ENCODE data around the gene SYT6.

Gene SYT6

GRCh38 chr1:114173680-114174079, 20.0 kb upstream of the SYT6 start:
- H3K4me3 Mint-ChIP-seq: no peak overlapping the region

GRCh38 chr1:114169509-114169908, 15.8 kb upstream of the SYT6 start:
- no peak overlapping the region for H3K27ac Mint-ChIP-seq (ENCODE audit: low read depth)
- no peak for ATAC-seq (replicated peaks; ENCODE audit: extremely low read depth, poor library complexity, severe bottlenecking)

More at GRCh38 chr1:114173680-114174079, 20.0 kb upstream of the SYT6 start:
- Mint-ChIP-seq H3K27me3 (no peaks in the 10 kb centered on the region), H3K4me1 (no peaks in the 10 kb centered on the region), H3K9me3 (no peaks in the 10 kb centered on the region), H3K27ac (ENCODE audit: low read depth) (no peak overlapping the region), H3K36me3 (ENCODE audit: insufficient read depth) (no peaks in the 10 kb centered on the region)
- ATAC-seq (replicated peaks; ENCODE audit: extremely low read depth, poor library complexity, severe bottlenecking): no peak
- DNase-seq (ENCODE audit: low spot score in 2 of 2): no peak

GRCh38 chr1:114167226-114167625, 13.6 kb upstream of the SYT6 start:
- no peaks in the 10 kb centered on the region for H3K36me3 Mint-ChIP-seq (ENCODE audit: insufficient read depth)
- H3K4me1 Mint-ChIP-seq: no peaks in the 10 kb centered on the region
- H3K27ac Mint-ChIP-seq (ENCODE audit: low read depth): no peak overlapping the region
- H3K9me3 Mint-ChIP-seq: no peaks in the 10 kb centered on the region
- no peak overlapping the region for H3K4me3 Mint-ChIP-seq
- no peak for DNase-seq (ENCODE audit: low spot score in 2 of 2)
- no peak for ATAC-seq (replicated peaks; ENCODE audit: extremely low read depth, poor library complexity, severe bottlenecking)
- no peaks in the 10 kb centered on the region for H3K27me3 Mint-ChIP-seq

More at GRCh38 chr1:114169509-114169908, 15.8 kb upstream of the SYT6 start:
- H3K4me1 Mint-ChIP-seq: no peaks in the 10 kb centered on the region
- DNase-seq (ENCODE audit: low spot score in 2 of 2): no peak
- no peaks in the 10 kb centered on the region for H3K9me3 Mint-ChIP-seq
- H3K4me3 Mint-ChIP-seq: no peak overlapping the region
- no peaks in the 10 kb centered on the region for H3K36me3 Mint-ChIP-seq (ENCODE audit: insufficient read depth)
- H3K27me3 Mint-ChIP-seq: no peaks in the 10 kb centered on the region

GRCh38 chr1:114164840-114165543, 11.3 kb upstream of the SYT6 start:
- Mint-ChIP-seq H3K4me1 (no peaks in the 10 kb centered on the region), H3K36me3 (ENCODE audit: insufficient read depth) (no peaks in the 10 kb centered on the region), H3K9me3 (no peaks in the 10 kb centered on the region), H3K27ac (ENCODE audit: low read depth) (no peak overlapping the region), H3K4me3 (no peak overlapping the region), H3K27me3 (peaks cover 17% of the 10 kb centered on the region)
- ATAC-seq (replicated peaks; ENCODE audit: extremely low read depth, poor library complexity, severe bottlenecking): no peak
- DNase-seq (ENCODE audit: low spot score in 2 of 2): no peak

GRCh38 chr1:114159941-114160340, 6.3 kb upstream of the SYT6 start:
- Mint-ChIP-seq H3K27ac (ENCODE audit: low read depth) (no peak overlapping the region), H3K4me1 (peaks cover under 1% of the 10 kb centered on the region), H3K4me3 (no peak overlapping the region), H3K36me3 (ENCODE audit: insufficient read depth) (no peaks in the 10 kb centered on the region), H3K9me3 (no peaks in the 10 kb centered on the region), H3K27me3 (peaks cover 56% of the 10 kb centered on the region)
- ATAC-seq (replicated peaks; ENCODE audit: extremely low read depth, poor library complexity, severe bottlenecking) (no peak), DNase-seq (ENCODE audit: low spot score in 2 of 2) (no peak)

GRCh38 chr1:114157275-114157660, 3.6 kb upstream of the SYT6 start:
- DNase-seq (ENCODE audit: low spot score in 2 of 2) (no peak), ATAC-seq (replicated peaks; ENCODE audit: extremely low read depth, poor library complexity, severe bottlenecking) (no peak)
- Mint-ChIP-seq H3K4me3 (no peak overlapping the region), H3K27me3 (peaks cover 79% of the 10 kb centered on the region), H3K9me3 (no peaks in the 10 kb centered on the region), H3K27ac (ENCODE audit: low read depth) (no peak overlapping the region), H3K4me1 (peaks cover 12% of the 10 kb centered on the region), H3K36me3 (ENCODE audit: insufficient read depth) (no peaks in the 10 kb centered on the region)

- H3K27me3 Mint-ChIP-seq: peaks cover 84% of the 10 kb centered on the region
- H3K36me3 Mint-ChIP-seq (ENCODE audit: insufficient read depth): no peaks in the 10 kb centered on the region
- H3K4me3 Mint-ChIP-seq: no peak overlapping the region
- no peak for DNase-seq (ENCODE audit: low spot score in 2 of 2)
- peaks cover 12% of the 10 kb centered on the region for H3K4me1 Mint-ChIP-seq
- no peak overlapping the region for H3K27ac Mint-ChIP-seq (ENCODE audit: low read depth)
- H3K9me3 Mint-ChIP-seq: no peaks in the 10 kb centered on the region
- no peak for ATAC-seq (replicated peaks; ENCODE audit: extremely low read depth, poor library complexity, severe bottlenecking)
These were observed 3.0 kb upstream of the SYT6 start for GRCh38 chr1:114156538-114157274.

- no peak for ATAC-seq (replicated peaks; ENCODE audit: extremely low read depth, poor library complexity, severe bottlenecking)
- no peak overlapping the region for H3K4me3 Mint-ChIP-seq
These were observed 2.0 kb upstream of the SYT6 start for GRCh38 chr1:114155706-114156105.

GRCh38 chr1:114154963-114155322, 1.3 kb upstream of the SYT6 start:
- peaks cover 84% of the 10 kb centered on the region for H3K27me3 Mint-ChIP-seq
- peak overlapping the region; percentile 66 for H3K4me3 Mint-ChIP-seq
- no peaks in the 10 kb centered on the region for H3K9me3 Mint-ChIP-seq
- peaks cover 12% of the 10 kb centered on the region for H3K4me1 Mint-ChIP-seq
- peaks cover 2% of the 10 kb centered on the region for H3K36me3 Mint-ChIP-seq (ENCODE audit: insufficient read depth)
- ATAC-seq (replicated peaks; ENCODE audit: extremely low read depth, poor library complexity, severe bottlenecking) (no peak), DNase-seq (ENCODE audit: low spot score in 2 of 2) (no peak)
- H3K27ac Mint-ChIP-seq (ENCODE audit: low read depth): no peak overlapping the region

More at GRCh38 chr1:114155706-114156105, 2.0 kb upstream of the SYT6 start:
- peaks cover 84% of the 10 kb centered on the region for H3K27me3 Mint-ChIP-seq
- H3K9me3 Mint-ChIP-seq: no peaks in the 10 kb centered on the region
- H3K36me3 Mint-ChIP-seq (ENCODE audit: insufficient read depth): peaks cover 2% of the 10 kb centered on the region
- DNase-seq (ENCODE audit: low spot score in 2 of 2): no peak
- H3K4me1 Mint-ChIP-seq: peaks cover 12% of the 10 kb centered on the region
- H3K27ac Mint-ChIP-seq (ENCODE audit: low read depth): no peak overlapping the region

- no peak for ATAC-seq (replicated peaks; ENCODE audit: extremely low read depth, poor library complexity, severe bottlenecking)
- Mint-ChIP-seq H3K4me3 (peak overlapping the region; percentile 66), H3K36me3 (ENCODE audit: insufficient read depth) (peaks cover 2% of the 10 kb centered on the region), H3K27me3 (peaks cover 86% of the 10 kb centered on the region), H3K9me3 (no peaks in the 10 kb centered on the region), H3K4me1 (peaks cover 12% of the 10 kb centered on the region), H3K27ac (ENCODE audit: low read depth) (no peak overlapping the region)
- DNase-seq (ENCODE audit: low spot score in 2 of 2): no peak
These were observed 685 bp upstream of the SYT6 start for GRCh38 chr1:114154146-114154962.

GRCh38 chr1:114152508-114153260, 985 bp downstream of the SYT6 start:
- H3K27me3 Mint-ChIP-seq: peaks cover 96% of the 10 kb centered on the region
- H3K27ac Mint-ChIP-seq (ENCODE audit: low read depth): no peak overlapping the region
- H3K36me3 Mint-ChIP-seq (ENCODE audit: insufficient read depth): peaks cover 2% of the 10 kb centered on the region
- ATAC-seq (replicated peaks; ENCODE audit: extremely low read depth, poor library complexity, severe bottlenecking) (no peak), DNase-seq (ENCODE audit: low spot score in 2 of 2) (no peak)
- H3K4me3 Mint-ChIP-seq: peak overlapping the region; percentile 66
- peaks cover 12% of the 10 kb centered on the region for H3K4me1 Mint-ChIP-seq
- H3K9me3 Mint-ChIP-seq: no peaks in the 10 kb centered on the region

- H3K4me1 Mint-ChIP-seq: peaks cover 12% of the 10 kb centered on the region
- H3K9me3 Mint-ChIP-seq: no peaks in the 10 kb centered on the region
- peaks cover 96% of the 10 kb centered on the region for H3K27me3 Mint-ChIP-seq
- H3K27ac Mint-ChIP-seq (ENCODE audit: low read depth): no peak overlapping the region
- peak overlapping the region; percentile 66 for H3K4me3 Mint-ChIP-seq
- peaks cover 2% of the 10 kb centered on the region for H3K36me3 Mint-ChIP-seq (ENCODE audit: insufficient read depth)
- DNase-seq (ENCODE audit: low spot score in 2 of 2) (no peak), ATAC-seq (replicated peaks; ENCODE audit: extremely low read depth, poor library complexity, severe bottlenecking) (no peak)
These were observed 1.6 kb downstream of the SYT6 start for GRCh38 chr1:114152089-114152507.

All from central memory CD8-positive, alpha-beta T cell (primary cell).